ENCODE data around the gene ADCY6.

ADCY6 gene

GRCh38 chr12:48815126-48816110 is 26.5 kb upstream of the ADCY6 start:
- peak; percentile 80 for DNase-seq

GRCh38 chr12:48814262-48815125 is 25.6 kb upstream of the ADCY6 start:
- peak; percentile 59 for DNase-seq

DNA sequence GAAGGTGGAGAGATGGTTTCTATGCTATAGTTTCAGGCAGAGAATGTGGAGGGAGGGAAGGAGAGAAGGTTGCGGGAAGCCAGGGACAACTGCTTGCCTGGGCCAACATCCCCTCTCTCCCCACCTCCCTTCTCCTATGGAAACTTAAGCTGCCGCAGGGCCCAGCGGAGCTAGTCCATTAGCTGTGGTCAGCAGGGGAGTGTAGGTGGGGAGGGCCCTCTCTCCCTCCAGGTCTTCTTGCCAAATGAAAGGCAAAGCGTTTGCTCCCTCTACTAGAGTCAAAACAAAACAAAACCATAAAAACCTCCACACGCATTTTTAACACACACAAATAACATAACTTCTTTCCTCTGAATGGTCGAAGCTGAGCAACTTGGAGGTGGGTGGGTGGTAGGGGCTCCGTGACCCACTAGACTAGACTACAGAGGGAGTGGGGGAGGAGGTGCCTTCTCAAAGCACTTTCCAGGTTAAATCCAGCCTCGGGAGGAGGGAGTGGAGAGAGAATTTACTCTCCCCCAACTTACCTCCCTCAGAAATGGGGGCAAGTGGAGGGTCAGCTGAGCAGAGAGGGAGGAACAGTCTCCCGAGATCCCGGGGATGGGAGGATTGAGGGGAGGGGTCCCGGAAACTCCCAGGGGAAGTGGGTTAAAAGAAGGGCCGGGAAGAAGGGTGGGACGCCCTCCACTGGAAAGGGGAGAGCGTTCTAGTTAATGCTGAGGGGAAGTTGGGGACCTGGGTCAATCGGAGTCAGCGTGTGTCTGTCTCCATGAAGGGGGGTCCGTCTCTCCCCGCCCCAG is 24.8 kb upstream of the ADCY6 start:
- no peak for DNase-seq

GRCh38 chr12:48812389-48812788 is 23.5 kb upstream of the ADCY6 start:
- DNase-seq: no peak

- DNase-seq: no peak
These were observed 22.7 kb upstream of the ADCY6 start for GRCh38 chr12:48811437-48812090.

- no peak for DNase-seq
These were observed 22.1 kb upstream of the ADCY6 start for GRCh38 chr12:48810903-48811431.

- peak; percentile 77 for DNase-seq
These were observed 19.1 kb upstream of the ADCY6 start for GRCh38 chr12:48807981-48808380.

- no peak for DNase-seq
These were observed 14.8 kb upstream of the ADCY6 start for GRCh38 chr12:48803675-48804074.

DNA sequence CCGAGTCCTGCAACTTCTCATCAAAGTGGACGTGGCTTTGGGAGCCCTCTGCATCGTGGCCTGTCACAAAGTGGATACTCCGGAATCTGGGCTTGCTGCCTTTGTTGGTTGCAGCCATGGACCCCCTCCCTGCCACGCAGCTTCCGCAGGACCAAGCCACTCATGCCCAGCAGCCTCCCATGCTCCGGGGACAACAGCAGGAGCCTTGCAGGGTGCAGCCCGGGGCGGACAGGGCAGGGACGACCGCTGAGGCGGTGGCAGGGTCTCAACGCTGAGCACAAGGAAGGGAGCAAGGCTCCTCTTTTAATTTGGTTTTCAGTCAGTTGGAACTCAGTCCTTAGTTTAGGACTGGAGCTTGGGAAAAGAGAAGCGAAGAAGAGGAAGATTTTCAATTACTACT is 12.1 kb upstream of the ADCY6 start:
- no peak for DNase-seq

GRCh38 chr12:48800457-48800856 is 11.6 kb upstream of the ADCY6 start:
- no peak for DNase-seq

- DNase-seq: peak; percentile 96
These were observed 8.1 kb upstream of the ADCY6 start for GRCh38 chr12:48796976-48797375.

GRCh38 chr12:48795550-48796455 is 6.9 kb upstream of the ADCY6 start:
- peak; percentile 51 for DNase-seq

GRCh38 chr12:48794870-48795269 is 6.0 kb upstream of the ADCY6 start:
- DNase-seq: no peak

- DNase-seq: no peak
These were observed 4.8 kb upstream of the ADCY6 start for GRCh38 chr12:48793696-48794095.

- DNase-seq: no peak
These were observed 1.0 kb upstream of the ADCY6 start for GRCh38 chr12:48789858-48790326.

GRCh38 chr12:48788524-48788853 is 400 bp downstream of the ADCY6 start:
- DNase-seq: no peak

DNA sequence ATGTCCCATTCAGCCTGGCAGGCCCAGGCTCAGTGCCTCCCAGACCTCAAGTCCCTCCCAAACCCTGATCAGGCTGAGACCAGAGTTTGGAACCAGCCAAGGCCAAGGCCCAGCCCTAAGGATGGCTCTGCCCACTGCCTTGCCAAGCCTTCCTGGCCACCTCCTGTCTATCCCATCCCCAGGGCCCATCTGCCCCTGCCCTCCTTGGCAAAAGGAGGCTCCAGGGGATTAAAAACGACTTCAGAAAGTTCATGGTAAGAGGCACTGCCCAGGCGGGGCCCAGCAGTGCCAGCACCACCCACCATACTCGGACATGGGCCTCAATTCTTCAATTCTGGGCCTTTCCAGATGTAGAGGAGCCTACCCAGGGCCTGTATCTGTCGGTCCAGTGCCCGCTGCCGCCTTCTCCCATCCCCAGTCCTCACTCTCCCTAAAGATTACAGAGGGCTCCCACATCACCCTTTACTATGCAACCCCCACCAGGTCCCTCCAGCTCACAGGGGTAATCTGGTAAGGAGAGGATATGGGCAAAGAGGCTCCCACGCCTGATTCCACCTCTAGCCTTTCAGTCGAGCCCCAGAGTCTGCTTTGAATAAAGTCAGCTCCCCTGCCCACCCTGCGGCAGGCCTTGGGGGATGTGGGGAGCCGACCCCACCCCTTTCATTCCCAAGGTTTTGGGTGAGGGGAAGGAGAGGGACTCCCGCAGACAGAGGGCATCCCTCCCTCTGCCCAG is 932 bp downstream of the ADCY6 start:
- no peak for DNase-seq

DNA sequence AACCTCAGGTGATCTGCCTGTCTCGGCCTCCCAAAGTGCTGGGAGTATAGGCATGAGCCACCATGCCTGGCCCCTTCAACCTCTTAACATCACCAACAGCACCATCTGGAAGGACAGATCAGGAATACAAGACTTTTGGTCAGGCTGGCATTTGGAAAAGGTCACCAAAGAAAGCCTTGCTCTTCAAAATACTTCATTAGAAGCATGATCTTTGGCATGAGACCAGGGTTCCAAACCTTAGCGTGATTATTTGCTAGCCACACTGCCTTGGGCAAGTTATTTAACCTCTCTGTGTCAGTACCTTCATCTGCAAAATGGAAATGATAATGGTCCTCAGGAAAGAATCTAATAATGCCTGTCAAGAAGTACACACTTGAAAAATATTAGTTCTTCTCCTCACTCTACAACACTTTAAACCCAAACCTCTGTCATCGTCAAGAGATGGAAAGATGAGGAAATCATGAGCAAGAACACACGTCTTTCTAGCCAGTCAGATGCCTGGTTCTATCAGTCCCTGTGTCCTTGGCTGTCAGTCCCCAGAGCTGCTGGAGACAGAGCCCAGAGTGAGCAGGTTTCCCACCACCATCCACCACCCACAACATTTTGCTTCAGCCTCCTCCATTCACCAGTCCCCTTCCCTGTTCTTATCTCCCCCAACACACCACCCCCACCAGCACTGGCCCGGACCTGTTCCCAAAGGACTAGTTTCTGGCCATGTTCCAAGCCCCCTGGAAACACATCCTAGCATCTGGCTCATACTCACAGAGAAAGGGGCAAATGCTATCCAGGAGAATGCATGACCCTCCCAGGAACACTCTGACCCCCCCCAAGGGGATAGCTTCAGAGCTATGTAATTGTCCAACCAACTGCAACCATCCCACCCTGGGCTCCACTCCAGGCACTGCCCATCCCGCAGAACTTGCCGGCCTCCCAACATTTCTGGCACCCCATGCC is 2.0 kb downstream of the ADCY6 start:
- DNase-seq: no peak

- no peak for DNase-seq
These were observed 5.5 kb downstream of the ADCY6 start for GRCh38 chr12:48783432-48783831.

Data from MV-4-11 (cell line).